Vagina (tissue), 2 donors: Measurements from ENCODE around the gene GALNTL6.

Source experiments
- CTCF ChIP-seq, 3 experiments: fragments of 450-650 bp in 2 of 3; fragments of 200-600 bp in 1 of 3; sonication (generic) in 1 of 3; IDR thresholded peaks; one replicate each; pipeline ENCODE4 v1.5.1; 2017 to 2019; ENCODE audit warnings: antibody characterized with exemption in 3 of 3, mild to moderate bottlenecking in 2 of 3, moderate library complexity in 2 of 3
- POLR2A ChIP-seq, 2 donors: fragments of 450-650 bp; IDR thresholded peaks; one replicate each; pipeline ENCODE4 v1.6.1; 2017; ENCODE audit warnings: antibody characterized with exemption in 2 of 2, mild to moderate bottlenecking in 2 of 2, moderate library complexity in 2 of 2
- POLR2AphosphoS5 ChIP-seq, 2 donors: sonication (generic); formaldehyde crosslinking; IDR thresholded peaks; one replicate each; pipeline ENCODE4 v1.9.0; 2017; ENCODE audit warnings: antibody characterized with exemption in 2 of 2, mild to moderate bottlenecking in 2 of 2, low read depth in 1 of 2; ENCODE audit not compliant: insufficient read depth in 1 of 2

- no peak for TF ChIP-seq CTCF (IDR thresholded peaks at IDR 0.05)
- TF ChIP-seq POLR2A (IDR thresholded peaks at IDR 0.05), result no peak
- TF ChIP-seq POLR2AphosphoS5 (IDR thresholded peaks at IDR 0.05; ENCODE audit: insufficient read depth in 1 of 2, low read depth in 1 of 2), result no peak
Observed at GRCh38 chr4:172819353-172819752, 1006.1 kb downstream of the GALNTL6 start.
